ENCODE measurements around the gene PRRG2.

Gene PRRG2

DNA sequence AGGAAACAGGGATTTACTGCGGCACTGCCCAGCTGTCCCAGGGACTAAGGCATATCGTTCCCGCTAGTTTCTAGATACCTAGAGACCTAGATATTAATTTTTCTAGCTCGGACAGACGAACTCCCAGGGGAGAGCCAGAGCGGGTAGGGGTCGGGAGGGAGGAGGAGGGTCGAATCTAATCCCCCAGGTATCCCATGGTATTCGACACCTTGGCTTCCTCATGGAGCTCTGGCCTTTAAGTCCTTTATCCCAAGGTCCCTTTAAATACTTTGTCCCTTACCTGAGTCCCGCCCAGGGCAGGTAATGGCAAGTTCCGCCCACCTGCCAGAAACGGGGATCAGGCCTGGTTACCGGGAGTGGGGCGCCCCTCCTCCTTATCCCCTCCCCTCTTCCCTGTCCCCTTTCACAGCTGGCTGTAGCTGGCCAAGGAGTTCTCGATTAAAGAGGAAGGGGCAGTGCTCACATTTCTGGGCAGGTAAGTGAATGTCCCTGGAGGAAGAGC, at the start of gene PRRG2:
Gene PRRG2 (plus strand): TSS at position 310 of the 502 bp plus-strand sequence. CDS start 1,904 bp downstream, outside the sequence.
- no peak for DNase-seq

DNA sequence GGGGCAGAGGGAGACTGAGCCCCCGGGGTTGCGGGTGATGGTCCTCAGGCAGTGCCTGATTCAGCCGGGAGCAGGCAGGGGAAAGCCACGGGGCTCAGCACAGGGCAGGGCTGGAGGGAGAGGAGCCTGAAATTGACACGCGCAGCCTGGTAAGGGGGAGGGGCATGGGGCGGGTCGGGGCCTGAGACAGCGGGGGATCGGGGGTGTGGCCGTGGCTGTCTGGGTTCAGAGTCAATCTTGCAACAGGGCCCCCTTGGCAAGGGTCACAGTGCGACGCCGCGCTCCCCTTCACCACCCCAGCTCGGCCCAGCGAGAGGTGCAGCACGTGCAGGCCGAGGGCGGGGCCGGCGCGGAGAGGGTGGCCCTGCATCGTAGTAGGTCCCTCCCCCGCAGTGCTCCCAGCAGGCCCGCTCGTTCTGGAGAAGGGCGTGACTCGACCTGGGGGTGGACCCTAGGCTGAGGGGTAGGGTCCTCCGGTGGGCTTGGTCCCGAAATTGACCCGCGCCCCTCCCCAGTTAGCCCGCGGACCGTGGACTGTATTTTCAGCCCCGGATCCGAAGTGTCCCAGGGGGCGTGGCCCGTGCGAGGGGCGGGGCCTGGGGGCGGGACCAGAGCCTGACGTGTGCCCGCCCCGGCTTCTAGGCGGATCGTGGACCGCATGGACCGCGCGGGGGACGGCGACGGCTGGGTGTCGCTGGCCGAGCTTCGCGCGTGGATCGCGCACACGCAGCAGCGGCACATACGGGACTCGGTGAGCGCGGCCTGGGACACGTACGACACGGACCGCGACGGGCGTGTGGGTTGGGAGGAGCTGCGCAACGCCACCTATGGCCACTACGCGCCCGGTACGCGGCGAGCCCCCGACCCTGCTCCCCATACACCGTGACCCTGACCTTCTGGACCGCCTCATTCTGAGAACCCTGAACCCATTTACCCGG, 47.3 kb upstream of the PRRG2 start:
- peak in 42 of 56 donors; percentile 19 to 91 (median 58) for DNase-seq

DNA sequence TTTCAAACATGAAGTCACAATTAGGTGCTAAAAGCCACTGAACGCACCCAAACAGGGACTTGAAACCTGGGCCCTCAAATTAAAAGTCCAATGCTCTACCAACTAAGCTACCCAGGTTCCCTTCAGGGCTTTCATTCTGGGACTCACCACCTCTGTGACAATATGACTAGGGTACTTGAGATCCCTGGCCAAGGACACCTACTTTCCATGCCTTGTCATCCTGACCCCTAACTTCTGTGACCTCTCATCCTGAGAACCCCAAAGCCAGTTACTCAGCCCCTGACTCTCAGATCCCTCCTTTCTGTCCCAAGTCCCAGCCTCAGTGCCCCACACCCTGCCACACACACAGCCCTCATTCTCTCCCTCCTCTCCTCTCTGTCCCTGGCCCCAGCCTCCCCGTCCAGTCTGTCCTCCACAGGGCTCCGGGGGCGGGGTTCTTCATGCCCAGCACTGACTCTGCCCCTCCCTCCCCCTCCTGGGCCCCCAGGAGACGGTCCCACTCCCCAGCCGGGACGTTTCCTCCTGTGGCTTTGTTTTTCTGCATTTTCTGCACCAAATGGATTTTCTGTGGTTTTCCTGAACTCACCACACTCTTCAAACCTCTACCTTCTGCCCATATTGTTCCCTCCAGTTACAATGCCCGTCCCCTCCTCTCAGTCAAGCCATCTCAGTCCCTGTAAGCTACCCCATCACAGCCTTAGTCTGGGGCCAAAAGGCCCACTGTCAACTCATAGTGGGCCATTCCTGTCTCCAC, 46.3 kb upstream of the PRRG2 start:
- DNase-seq, result no peak

DNA sequence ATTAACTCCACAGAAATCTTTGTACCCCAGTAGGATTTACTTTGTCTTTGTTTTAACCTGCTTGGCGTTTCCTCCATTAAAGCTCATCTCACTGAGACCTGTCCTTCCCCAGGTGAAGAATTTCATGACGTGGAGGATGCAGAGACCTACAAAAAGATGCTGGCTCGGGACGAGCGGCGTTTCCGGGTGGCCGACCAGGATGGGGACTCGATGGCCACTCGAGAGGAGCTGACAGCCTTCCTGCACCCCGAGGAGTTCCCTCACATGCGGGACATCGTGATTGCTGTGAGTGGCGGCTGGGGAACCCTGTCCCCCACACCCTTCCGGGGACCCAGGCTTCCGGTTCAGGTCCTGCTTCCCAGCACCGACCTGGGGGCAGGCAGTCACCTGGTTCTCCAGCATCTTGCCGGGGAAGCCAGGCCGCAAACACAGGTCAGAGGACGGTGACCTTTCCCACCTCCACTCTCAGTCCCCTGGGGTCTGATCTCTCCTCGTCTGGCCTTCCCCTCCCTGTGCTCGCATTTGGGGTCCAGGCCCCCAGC, 44.1 kb upstream of the PRRG2 start:
- no peak for DNase-seq

DNA sequence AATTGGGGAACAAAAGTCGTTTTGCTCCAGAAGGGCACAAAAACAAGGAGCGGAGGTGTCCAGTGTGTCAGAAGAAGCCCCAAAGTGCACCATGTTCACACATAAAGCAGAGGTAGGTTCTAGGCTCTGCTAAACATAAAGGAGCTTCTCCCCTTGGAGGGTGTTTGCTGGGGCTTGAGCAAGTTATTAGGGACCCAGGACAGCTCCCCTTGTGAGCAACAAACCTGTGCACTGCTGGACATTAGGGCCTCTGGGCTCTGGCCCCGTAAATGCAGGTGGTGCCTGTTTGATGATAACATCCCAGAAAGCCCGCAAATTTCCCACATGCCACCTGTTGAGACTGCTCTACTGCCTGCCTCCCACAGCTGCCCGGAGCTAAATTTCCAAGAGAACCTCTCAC, 42.5 kb upstream of the PRRG2 start:
- DNase-seq, result no peak

DNA sequence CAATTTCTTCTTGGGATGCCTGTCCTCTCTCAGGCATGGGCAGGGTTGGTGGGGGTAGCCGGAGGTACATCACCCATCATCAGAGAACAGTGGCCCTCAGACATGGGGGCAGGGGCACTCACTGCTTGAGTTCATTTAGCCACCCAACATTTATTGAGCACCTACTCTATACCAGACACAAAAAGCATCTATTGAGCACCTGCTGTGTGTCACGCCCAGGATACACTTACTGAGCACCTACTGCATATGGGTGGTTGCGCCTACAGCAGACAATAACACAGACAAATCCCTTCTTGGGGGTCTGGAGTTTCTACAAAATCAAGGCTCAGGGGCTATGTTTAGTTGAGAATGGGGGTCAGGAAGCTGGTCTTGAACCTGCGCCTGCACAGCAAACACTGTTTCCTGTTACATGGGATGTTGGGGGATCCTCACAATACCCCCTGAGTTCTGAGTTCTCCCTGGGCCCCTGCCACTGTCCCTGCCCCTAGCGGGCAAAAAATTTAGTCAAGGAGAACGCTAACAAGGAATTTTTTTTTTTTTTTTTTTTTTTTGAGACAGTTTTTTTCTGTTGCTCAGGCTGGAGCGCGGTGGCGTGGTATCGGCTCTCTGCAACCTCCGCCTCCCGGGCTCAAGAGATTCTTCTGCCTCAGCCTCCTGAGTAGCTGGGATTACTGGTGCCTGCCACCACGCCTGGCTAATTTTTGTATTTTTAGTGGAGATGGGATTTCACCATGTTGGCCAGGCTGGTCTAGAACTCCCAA, 41.7 kb upstream of the PRRG2 start:
- no peak for DNase-seq

DNA sequence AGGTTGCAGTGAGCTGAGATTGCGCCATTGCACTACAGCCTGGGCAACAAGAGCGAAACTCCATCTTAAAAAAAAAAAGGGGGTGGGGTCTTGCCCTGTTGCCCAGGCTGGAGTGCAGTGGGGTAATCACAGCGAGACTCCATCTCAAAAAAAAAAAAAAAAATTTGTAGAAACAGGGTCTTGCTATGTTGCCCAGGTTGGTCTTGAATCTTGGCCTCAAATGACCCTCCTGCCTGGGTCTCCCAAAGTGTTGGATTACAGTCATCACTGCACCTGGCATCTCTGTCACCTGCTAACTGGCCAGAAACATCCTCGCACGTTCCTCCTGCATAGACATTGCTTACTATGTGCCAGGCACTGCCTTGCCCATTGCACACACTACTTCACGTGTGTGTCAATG, 39.2 kb upstream of the PRRG2 start:
- no peak for DNase-seq

DNA sequence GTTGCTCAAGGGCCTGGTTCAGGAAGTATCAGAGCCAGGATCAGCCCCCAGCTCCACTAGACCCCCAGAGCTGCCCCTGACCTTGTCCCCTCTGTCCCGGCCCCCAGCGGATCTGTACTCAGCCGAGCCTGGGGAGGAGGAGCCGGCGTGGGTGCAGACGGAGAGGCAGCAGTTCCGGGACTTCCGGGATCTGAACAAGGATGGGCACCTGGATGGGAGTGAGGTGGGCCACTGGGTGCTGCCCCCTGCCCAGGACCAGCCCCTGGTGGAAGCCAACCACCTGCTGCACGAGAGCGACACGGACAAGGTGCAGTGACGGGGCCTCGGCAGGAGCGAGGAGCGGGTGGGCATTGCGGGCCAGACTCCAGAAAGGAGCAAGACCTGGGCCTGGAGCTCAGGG, 38.7 kb upstream of the PRRG2 start:
- DNase-seq, result no peak

DNA sequence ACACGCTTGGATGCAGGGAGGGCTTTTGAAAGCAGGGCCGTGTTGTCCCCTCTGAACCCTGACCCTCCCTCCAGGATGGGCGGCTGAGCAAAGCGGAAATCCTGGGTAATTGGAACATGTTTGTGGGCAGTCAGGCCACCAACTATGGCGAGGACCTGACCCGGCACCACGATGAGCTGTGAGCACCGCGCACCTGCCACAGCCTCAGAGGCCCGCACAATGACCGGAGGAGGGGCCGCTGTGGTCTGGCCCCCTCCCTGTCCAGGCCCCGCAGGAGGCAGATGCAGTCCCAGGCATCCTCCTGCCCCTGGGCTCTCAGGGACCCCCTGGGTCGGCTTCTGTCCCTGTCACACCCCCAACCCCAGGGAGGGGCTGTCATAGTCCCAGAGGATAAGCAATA, 38.1 kb upstream of the PRRG2 start:
- DNase-seq, result no peak

DNA sequence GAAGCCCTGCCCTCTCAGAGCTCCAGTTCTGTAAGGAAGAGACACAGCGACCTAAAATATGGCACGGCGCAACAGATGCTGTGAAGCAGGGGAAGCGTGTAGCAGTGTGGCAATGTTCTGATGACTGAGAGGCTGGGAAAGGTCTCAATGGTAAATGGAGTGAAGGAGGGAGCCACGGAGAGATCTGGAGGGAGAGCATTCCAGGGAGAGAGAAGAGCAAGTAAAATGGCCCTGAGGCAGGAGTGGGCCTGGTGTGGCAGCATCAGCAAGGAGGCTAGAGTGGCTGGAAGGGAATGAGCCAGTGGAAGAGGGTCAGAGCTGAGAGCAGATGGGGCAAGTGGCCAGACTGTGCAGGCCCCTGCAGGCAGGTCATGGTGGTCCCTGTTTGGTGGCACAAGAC, 37.0 kb upstream of the PRRG2 start:
- no peak for DNase-seq

DNA sequence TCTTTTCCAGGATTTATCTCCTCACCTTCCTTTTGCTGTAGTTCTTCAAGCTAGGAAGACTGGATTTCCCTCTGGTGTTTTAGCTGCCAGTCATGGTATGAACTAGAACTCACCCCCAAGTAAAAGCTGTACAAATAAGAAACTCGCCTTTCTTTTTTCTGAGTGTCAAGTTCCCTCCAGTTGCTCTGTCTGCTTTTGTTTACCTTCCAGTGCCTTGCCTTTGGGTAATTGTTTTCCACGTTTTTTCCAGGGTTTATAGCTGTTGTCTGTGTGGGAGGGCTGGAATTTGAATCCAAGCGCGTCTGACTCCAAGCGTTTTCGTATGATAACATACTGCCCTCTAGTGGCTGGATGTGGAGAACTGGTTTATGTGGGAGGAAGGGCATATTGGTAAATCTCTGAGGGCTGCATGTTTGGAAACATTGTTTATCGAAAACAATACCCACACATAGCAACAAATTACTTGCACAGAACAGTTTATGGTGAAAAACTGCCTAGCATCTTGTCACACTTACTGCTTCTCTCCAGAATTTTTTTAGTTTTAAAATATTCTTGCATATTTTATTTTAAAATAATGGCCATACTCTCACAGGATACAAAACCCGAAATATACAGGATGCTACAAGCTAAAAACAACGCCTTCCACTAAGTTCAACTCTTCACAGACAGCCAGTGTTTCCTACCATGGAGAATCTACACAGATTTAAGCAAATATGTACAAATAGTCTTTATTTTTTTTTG, 34.1 kb upstream of the PRRG2 start:
- peak in 43 of 56 donors; percentile 3 to 84 (median 40) for DNase-seq

DNA sequence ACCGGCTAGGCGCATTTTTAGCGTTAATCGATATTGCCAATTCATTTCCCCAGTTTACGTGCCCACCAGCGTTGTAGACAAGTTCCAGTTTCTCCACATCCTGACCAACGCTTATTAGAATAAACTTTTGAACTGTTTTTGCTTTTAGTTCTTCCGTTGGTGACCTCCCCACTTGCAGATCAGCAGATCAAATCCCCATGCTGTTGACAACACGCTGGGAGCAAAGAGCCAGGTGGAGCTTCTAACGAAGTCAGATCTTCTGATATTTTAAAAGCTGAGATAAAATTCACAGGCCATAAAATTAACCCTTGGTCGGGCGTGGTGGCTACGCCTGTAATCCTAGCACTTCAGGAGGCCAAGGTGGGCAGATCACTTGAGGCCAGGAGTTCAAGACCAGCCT, 32.1 kb upstream of the PRRG2 start:
- no peak for DNase-seq

DNA sequence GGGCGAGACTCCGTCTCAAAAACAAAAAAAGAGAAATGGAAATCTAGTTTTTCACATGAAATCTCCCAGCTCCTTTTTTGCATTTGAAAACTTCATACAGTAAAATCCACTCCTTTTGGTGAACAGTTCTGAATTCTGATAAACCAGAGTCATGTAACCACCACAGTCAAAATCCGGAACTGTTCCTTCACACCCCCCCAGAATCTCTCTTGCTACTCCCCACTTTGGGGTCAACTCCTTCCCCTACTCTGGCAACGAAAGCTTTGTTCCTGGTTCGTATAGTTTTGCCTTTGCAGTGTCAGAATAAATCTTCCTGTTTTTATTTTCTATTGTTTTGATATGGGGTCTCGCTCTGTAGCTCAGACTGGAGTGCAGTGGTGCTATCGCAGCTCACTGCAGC, 29.6 kb upstream of the PRRG2 start:
- DNase-seq, result peak in 1 of 56 donors; percentile 11

DNA sequence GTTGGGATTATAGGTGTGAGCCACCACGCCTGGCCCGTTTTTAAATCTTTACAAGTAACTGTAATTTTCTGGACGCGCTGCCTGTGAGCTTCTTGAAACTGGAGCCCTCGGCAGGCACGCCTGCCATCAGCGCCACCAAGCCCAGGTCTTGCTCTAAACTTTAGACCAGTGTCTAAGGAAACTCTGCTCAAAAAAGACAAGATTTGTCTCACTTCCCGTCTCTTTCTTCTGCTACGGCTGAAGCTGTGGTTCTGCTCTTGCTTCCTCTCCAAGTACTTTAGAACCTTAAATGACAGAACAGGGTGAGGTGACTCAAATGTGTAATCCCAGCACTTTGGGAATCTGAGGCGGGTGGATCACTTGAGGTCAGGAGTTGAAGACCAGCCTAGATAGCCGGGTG, 28.4 kb upstream of the PRRG2 start:
- DNase-seq, result no peak

DNA sequence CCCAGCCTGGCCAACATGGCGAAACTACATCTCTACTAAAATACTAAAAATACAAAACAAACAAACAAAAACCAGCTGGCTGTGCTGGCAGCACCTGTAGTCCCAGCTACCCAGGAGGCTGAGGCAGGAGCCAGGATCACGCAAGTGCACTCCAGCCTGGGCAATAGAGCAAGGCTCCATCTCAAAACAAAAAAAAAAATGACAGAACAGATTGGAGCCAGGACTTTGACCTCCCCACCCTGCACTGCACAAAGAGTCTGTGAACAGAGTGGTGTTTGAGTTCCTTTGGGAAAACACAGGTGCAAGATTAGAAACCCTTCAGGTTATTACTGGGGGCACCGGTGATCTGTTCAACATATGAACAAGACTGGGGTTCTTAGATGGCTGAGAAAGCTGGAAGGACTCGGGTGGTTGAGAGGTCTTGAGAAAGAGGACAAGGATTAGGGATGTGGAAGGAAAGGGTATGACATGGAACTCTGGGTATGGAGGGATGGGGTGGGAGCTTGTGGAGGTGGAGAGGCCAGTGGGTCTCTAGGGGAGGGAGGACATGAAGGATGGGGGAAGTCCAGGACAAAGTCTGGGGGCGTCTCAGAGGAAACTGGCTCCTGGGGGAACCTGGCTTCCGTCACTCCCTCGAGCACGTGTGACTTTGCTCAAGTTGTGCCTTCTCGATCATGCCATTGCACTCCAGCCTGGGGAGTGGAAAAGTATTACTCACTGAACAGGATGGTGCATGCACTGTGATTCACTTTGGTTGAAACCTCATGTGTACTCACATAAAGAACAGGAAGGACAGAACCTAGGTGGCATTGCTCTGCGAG, 27.5 kb upstream of the PRRG2 start:
- DNase-seq, result no peak

DNA sequence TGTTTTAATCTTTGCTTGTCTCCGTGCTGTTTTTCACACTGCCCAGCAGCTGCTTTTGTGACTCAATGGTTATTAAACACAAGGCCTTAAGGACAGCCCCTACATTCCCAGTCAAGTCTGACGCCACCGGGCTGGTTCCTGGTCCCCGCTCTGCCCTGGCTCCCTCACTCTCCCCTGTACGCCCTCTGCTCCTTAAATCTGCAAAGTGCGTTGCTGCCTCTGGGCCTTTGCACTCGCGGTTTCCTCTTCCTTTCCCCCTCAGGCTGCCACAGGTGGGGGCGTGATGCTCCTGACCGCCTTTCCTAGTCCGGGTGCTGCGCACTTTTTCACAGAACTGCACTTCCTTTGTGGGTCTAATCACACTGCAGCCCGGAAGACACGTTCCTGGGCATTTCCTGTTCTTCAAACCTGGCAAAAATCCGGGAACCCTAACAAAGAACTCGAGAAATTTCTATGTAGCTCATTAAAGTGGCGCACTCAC, 26.4 kb upstream of the PRRG2 start:
- no peak for DNase-seq

DNA sequence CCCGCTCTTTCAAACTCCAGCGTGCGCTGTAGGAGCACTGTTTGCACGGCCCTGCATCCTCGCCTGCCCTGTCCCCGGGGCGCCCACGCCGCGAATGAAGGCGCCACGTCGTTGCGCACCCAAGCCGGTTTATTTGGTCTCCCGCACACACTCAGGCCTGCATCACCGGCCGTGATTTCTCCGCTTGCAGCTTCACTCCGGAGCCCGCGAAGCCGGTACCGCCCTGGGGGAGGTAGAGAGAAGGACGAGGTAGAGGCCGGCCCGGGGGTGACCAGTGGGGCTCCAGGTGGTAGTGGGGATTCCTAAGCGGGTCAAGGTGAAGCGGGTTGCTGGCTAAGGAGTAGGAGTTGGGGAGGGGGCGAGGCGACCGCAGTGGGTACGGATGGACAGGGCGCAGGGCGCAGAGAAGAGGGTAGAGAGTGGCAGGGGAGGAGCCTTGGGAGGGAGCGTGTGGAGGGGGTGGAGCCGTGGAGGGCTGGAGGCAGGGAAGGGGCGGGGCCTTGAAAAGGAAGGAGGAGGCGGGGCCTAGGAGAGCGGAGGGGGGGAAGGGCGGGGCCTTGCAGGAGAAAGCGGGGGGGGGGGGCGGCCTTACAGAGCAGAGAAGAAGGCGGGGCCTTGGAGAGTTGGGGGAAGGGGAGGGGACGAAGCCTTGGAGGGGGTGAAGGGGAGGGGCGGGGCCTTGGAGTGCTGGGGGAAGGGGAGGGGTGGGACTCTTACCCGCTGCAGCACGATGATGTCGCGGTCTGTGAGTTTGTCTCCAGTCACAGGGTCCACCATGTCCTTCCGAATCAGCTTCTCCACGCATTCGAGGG, 25.3 kb upstream of the PRRG2 start:
- DNase-seq, result peak in 11 of 56 donors; percentile 6 to 55 (median 20)
